ENCODE data around the gene NHP2. TPM values are rescaled to one million over a fixed set of nuclear protein-coding genes. Genes with fewer than 3 reads are reported as not detected.

Gene NHP2
- total and polyA plus RNA-seq, 2 experiments from 2014 or later = 435 to 455 TPM

DNA sequence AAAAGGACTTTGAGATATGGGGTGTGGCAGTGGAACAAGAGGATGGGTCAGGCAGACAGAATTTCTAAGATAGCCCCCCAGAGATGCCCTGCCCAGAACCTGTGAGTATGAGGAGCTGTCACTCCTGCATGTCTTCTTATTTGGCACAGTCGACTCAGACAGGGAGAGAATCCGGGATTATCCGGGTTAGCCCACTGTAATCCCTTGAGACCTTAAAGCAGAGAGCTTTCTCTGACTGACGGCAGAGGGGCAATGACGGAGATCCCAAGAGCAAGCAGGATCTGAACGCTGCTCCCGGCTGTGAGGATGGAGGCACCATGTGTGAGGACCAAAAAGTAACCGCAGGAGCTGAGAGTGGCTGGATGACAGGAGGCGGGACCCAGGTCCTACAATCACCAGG is 8.8 kb upstream of the NHP2 start (continued):
- TF ChIP-seq, protein P1, sequence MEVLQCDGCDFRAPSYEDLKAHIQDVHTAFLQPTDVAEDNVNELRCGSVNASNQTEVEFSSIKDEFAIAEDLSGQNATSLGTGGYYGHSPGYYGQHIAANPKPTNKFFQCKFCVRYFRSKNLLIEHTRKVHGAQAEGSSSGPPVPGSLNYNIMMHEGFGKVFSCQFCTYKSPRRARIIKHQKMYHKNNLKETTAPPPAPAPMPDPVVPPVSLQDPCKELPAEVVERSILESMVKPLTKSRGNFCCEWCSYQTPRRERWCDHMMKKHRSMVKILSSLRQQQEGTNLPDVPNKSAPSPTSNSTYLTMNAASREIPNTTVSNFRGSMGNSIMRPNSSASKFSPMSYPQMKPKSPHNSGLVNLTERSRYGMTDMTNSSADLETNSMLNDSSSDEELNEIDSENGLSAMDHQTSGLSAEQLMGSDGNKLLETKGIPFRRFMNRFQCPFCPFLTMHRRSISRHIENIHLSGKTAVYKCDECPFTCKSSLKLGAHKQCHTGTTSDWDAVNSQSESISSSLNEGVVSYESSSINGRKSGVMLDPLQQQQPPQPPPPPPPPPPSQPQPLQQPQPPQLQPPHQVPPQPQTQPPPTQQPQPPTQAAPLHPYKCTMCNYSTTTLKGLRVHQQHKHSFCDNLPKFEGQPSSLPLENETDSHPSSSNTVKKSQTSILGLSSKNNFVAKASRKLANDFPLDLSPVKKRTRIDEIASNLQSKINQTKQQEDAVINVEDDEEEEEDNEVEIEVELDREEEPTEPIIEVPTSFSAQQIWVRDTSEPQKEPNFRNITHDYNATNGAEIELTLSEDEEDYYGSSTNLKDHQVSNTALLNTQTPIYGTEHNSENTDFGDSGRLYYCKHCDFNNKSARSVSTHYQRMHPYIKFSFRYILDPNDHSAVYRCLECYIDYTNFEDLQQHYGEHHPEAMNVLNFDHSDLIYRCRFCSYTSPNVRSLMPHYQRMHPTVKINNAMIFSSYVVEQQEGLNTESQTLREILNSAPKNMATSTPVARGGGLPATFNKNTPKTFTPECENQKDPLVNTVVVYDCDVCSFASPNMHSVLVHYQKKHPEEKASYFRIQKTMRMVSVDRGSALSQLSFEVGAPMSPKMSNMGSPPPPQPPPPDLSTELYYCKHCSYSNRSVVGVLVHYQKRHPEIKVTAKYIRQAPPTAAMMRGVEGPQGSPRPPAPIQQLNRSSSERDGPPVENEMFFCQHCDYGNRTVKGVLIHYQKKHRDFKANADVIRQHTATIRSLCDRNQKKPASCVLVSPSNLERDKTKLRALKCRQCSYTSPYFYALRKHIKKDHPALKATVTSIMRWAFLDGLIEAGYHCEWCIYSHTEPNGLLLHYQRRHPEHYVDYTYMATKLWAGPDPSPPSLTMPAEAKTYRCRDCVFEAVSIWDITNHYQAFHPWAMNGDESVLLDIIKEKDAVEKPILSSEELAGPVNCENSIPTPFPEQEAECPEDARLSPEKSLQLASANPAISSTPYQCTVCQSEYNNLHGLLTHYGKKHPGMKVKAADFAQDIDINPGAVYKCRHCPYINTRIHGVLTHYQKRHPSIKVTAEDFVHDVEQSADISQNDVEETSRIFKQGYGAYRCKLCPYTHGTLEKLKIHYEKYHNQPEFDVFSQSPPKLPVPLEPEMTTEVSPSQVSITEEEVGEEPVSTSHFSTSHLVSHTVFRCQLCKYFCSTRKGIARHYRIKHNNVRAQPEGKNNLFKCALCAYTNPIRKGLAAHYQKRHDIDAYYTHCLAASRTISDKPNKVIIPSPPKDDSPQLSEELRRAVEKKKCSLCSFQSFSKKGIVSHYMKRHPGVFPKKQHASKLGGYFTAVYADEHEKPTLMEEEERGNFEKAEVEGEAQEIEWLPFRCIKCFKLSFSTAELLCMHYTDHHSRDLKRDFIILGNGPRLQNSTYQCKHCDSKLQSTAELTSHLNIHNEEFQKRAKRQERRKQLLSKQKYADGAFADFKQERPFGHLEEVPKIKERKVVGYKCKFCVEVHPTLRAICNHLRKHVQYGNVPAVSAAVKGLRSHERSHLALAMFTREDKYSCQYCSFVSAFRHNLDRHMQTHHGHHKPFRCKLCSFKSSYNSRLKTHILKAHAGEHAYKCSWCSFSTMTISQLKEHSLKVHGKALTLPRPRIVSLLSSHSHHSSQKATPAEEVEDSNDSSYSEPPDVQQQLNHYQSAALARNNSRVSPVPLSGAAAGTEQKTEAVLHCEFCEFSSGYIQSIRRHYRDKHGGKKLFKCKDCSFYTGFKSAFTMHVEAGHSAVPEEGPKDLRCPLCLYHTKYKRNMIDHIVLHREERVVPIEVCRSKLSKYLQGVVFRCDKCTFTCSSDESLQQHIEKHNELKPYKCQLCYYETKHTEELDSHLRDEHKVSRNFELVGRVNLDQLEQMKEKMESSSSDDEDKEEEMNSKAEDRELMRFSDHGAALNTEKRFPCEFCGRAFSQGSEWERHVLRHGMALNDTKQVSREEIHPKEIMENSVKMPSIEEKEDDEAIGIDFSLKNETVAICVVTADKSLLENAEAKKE (CRISPR knock-in tag; IDR thresholded peaks at IDR 0.05) = no peak
- TF ChIP-seq ZNF114 (CRISPR knock-in tag; IDR thresholded peaks at IDR 0.05) (no peak), STAT1 (IDR thresholded peaks at IDR 0.05; ENCODE audit: unreplicated experiment) (no peak), NANOG (IDR thresholded peaks at IDR 0.05; ENCODE audit: borderline replicate concordance) (no peak)

DNA sequence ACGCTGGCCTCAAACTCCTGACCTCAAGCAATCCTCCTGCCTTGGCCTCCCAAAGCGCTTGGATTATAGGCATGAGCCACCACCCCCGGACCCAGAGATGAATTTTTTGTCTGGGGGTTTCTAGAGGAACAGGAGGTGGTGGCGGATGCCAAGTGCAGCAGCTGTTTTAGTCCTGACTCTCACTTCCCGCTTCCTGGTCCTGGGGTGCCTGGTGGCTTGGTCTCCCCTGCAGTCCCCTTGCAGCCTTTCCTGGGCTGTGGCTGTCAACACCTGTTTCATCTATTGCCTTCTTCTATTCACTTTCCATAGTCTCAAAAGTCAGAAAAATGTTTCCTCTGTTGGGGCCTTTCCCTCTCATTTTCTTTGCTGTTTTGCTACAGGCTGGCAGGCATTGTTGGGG is 6.5 kb upstream of the NHP2 start:
- Histone ChIP-seq H3F3A (replicated peaks; ENCODE audit: low read depth) (peaks cover 7% of the 10 kb centered on the region), H3K9me2 (ENCODE audit: insufficient read depth) (no peaks in the 10 kb centered on the region), H3K4me3 (no peak overlapping the region), H2AFZ (no peak overlapping the region), H4K20me1 (replicated peaks; ENCODE audit: insufficient read depth) (no peaks in the 10 kb centered on the region), H3K36me3 (ENCODE audit: insufficient read depth) (no peaks in the 10 kb centered on the region), H3K79me2 (replicated peaks; ENCODE audit: insufficient read depth) (no peaks in the 10 kb centered on the region), H3K4me1 (ENCODE audit: insufficient read depth) (peaks cover 8% of the 10 kb centered on the region), H3K27ac (ENCODE audit: low read depth) (no peak overlapping the region), H3K27me3 (ENCODE audit: insufficient read depth) (no peaks in the 10 kb centered on the region), H3K4me2 (no peak overlapping the region)
- peaks cover 7% of the 10 kb centered on the region for H3K27me3 Mint-ChIP-seq (ENCODE audit: insufficient read depth, low read depth, poor library complexity)
- H3K4me1 Mint-ChIP-seq = peaks cover 6% of the 10 kb centered on the region
- no peak for ATAC-seq
- no peaks in the 10 kb centered on the region for H3K9me3 Mint-ChIP-seq
- H3K36me3 Mint-ChIP-seq (ENCODE audit: low read depth) = no peaks in the 10 kb centered on the region
- no peak overlapping the region for H3K27ac Mint-ChIP-seq
- H3K4me3 Mint-ChIP-seq = no peak overlapping the region
- DNase-seq (ENCODE audit: low spot score) = no peak
- TF ChIP-seq, protein P1 (CRISPR knock-in tag; IDR thresholded peaks at IDR 0.05) = no peak
- no peak for TF ChIP-seq ZNF114 (CRISPR knock-in tag; IDR thresholded peaks at IDR 0.05)
- TF ChIP-seq CREB1 (CRISPR knock-in tag; IDR thresholded peaks at IDR 0.05; ENCODE audit: low read depth) = no peak
- TF ChIP-seq POLR2AphosphoS5 (IDR thresholded peaks at IDR 0.05; ENCODE audit: low read depth) = no peak
- TF ChIP-seq STAT1 (IDR thresholded peaks at IDR 0.05; ENCODE audit: unreplicated experiment) = no peak
- no peak for TF ChIP-seq ETS1 (IDR thresholded peaks at IDR 0.05)
